K562 (cell line): ENCODE data around the gene N4BP2. TPM values are rescaled to one million over a fixed set of nuclear protein-coding genes. Genes with fewer than 3 reads are reported as not detected.
A peak's percentile ranks its signal among the peaks of the same experiment; 100 is the strongest.

ENCODE experiments used
- ATAC-seq: fragments of 200-7000 bp; cut with Tn5 transposase; 3 replicates; pipeline ENCODE4 v1.9.1; 2020; ENCODE audit warnings: moderate library complexity
- Bru-seq: library from RNA; stranded (reverse); fragments of 400-500 nt; gene quantifications from one replicate; lab custom pipeline; 2021; lab: Mats Ljungman, UMichigan
- BruChase-seq, 2 experiments: library from RNA; stranded (reverse); fragments of 400-500 nt; gene quantifications; one replicate each; lab custom pipeline; 2021; lab: Mats Ljungman, UMichigan
- BruUV-seq: library from RNA; stranded (reverse); fragments of 400-500 nt; replicated peaks from 2 replicates; lab custom pipeline; 2021; lab: Mats Ljungman, UMichigan
- CTCF ChIA-PET: fragments of 300-600 bp; formaldehyde crosslinking; extraction: SDS; loops from one replicate; lab custom pipeline; 2021; ENCODE audit warnings: low intra/inter-chr PET ratio; lab: Yijun Ruan, JAX
- POLR2A ChIA-PET: fragments of 300-600, 350-650 bp; sonication (Branson Sonifier 250); formaldehyde crosslinking; extraction: SDS; loops from one replicate; lab custom pipeline; 2021; ENCODE audit warnings: antibody characterized with exemption, inconsistent platforms; lab: Yijun Ruan, JAX
- DNase-seq, 4 experiments: peaks; one replicate each; pipeline versions ENCODE4 v3.0.0 to v3.0.0-alpha.2; 2011 to 2018; ENCODE audit warnings: low spot score in 3 of 4, mixed read lengths in 3 of 4; ENCODE audit errors: extremely low read depth in 1 of 4
- FAIRE-seq: peaks from 2 replicates; lab custom pipeline; 2011; peaks lifted over from hg19 to GRCh38; lab: Jason Lieb, UNC
- H2AFZ ChIP-seq: 2 replicates; pipeline ENCODE4 v1.6.0; 2011; ENCODE audit warnings: low read depth, low read length, control low read depth, inconsistent platforms
- H3K27ac ChIP-seq: fragments of 200-600 bp; 3 replicates; pipeline ENCODE4 v1.8.0; 2011; ENCODE audit warnings: low read depth, mild to moderate bottlenecking, control low read depth, inconsistent platforms, low read length, moderate library complexity, mixed read lengths; ENCODE audit errors: extremely low read depth
- H3K27me3 ChIP-seq, 2 experiments: fragments of 300-600 bp in 1 of 2; 2 replicates in 1 of 2; 3 replicates in 1 of 2; pipeline versions ENCODE4 v1.6.0 to v1.8.0; 2011; ENCODE audit warnings: inconsistent platforms in 2 of 2, low read length in 2 of 2, mild to moderate bottlenecking in 1 of 2, mixed read lengths in 1 of 2, moderate library complexity in 1 of 2; ENCODE audit not compliant: control insufficient read depth in 2 of 2, insufficient read depth in 2 of 2
- H3K36me3 ChIP-seq: fragments of 300-600 bp; 3 replicates; pipeline ENCODE4 v1.8.0; 2011; ENCODE audit warnings: mild to moderate bottlenecking, low read length, inconsistent platforms; ENCODE audit not compliant: control insufficient read depth, insufficient read depth
- H3K4me1 ChIP-seq, 2 experiments: fragments of 200-600 bp in 1 of 2; replicated peaks in 1 of 2; 2 replicates in 1 of 2; 3 replicates in 1 of 2; pipeline versions ENCODE4 v1.5.1 to v1.8.0; 2011; ENCODE audit warnings: inconsistent platforms in 2 of 2, low read length in 2 of 2, mild to moderate bottlenecking in 1 of 2, mixed read lengths in 1 of 2, moderate library complexity in 1 of 2; ENCODE audit not compliant: control insufficient read depth in 2 of 2, insufficient read depth in 2 of 2
- H3K4me2 ChIP-seq: 2 replicates; pipeline ENCODE4 v1.6.1; 2011; ENCODE audit warnings: low read length, control low read depth, inconsistent platforms, mixed read lengths; ENCODE audit not compliant: insufficient read depth
- H3K4me3 ChIP-seq: fragments of 200-600 bp; sonication (generic), shearing (Covaris generic); 2 replicates; pipeline ENCODE4 v1.5.1; 2016; ENCODE audit warnings: control low read depth, inconsistent platforms
- H3K79me2 ChIP-seq: fragments of 200-600 bp; 3 replicates; pipeline ENCODE4 v1.8.0; 2011; ENCODE audit warnings: low read length, inconsistent platforms; ENCODE audit not compliant: control insufficient read depth, insufficient read depth
- H3K9ac ChIP-seq, 2 experiments: 2 replicates each; pipeline versions ENCODE4 v1.6.0 to v1.6.1; 2011; ENCODE audit warnings: low read depth in 2 of 2, low read length in 2 of 2, control low read depth in 1 of 2, inconsistent platforms in 1 of 2, mild to moderate bottlenecking in 1 of 2, mixed read lengths in 1 of 2; ENCODE audit not compliant: insufficient read depth in 1 of 2
- H3K9me1 ChIP-seq: one replicate; pipeline ENCODE4 v1.6.0; 2011; ENCODE audit warnings: inconsistent platforms, mild to moderate bottlenecking, low read length, moderate library complexity; ENCODE audit not compliant: control insufficient read depth, insufficient read depth
- H3K9me3 ChIP-seq: replicated peaks from 2 replicates; pipeline ENCODE4 v1.5.1; 2011; ENCODE audit warnings: low read depth, low read length, inconsistent platforms; ENCODE audit not compliant: control insufficient read depth, insufficient read depth
- H4K20me1 ChIP-seq: replicated peaks from 2 replicates; pipeline ENCODE4 v1.6.1; 2011; ENCODE audit warnings: low read length, inconsistent platforms, mixed read lengths; ENCODE audit not compliant: control insufficient read depth, insufficient read depth
- C11orf30 ChIP-seq: fragments of 450-650 bp; IDR thresholded peaks from 2 replicates; pipeline ENCODE4 v1.6.1; 2016; ENCODE audit warnings: low read depth, mild to moderate bottlenecking
- CCNT2 ChIP-seq: IDR thresholded peaks from 2 replicates; pipeline ENCODE4 v1.6.1; 2011; ENCODE audit warnings: borderline replicate concordance, low read depth, mild to moderate bottlenecking, moderate library complexity, mixed read lengths, low read length; ENCODE audit not compliant: insufficient read length; ENCODE audit errors: extremely low read depth
- CREM ChIP-seq: IDR thresholded peaks from 2 replicates; pipeline ENCODE4 v1.6.1; 2014; ENCODE audit warnings: antibody characterized with exemption, low read depth
- GATAD2B ChIP-seq: fragments of 450-650 bp; IDR thresholded peaks from 2 replicates; pipeline ENCODE4 v1.6.1; 2017; ENCODE audit warnings: mild to moderate bottlenecking, borderline replicate concordance
- KLF13 ChIP-seq: fragments of 450-650 bp; IDR thresholded peaks from 2 replicates; pipeline ENCODE4 v1.6.1; 2016; ENCODE audit warnings: missing genetic modification characterization, low read depth, mild to moderate bottlenecking, missing compliant biosample characterization, moderate library complexity, borderline replicate concordance
- LARP7 ChIP-seq: fragments of 450-650 bp; IDR thresholded peaks from 2 replicates; pipeline ENCODE4 v1.6.1; 2016
- NFXL1 ChIP-seq: fragments of 450-650 bp; formaldehyde crosslinking; IDR thresholded peaks from 2 replicates; pipeline ENCODE4 v1.4.0; 2021; ENCODE audit warnings: mild to moderate bottlenecking
- NR2F6 ChIP-seq: fragments of 450-650 bp; formaldehyde crosslinking; IDR thresholded peaks from 2 replicates; pipeline ENCODE4 v1.4.0; 2020; ENCODE audit warnings: mild to moderate bottlenecking
- POU5F1 ChIP-seq: fragments of 150-350 bp; IDR thresholded peaks from 2 replicates; pipeline ENCODE4 v1.6.1; 2014; ENCODE audit warnings: borderline replicate concordance, low read length, low read depth, mild to moderate bottlenecking; ENCODE audit not compliant: partially characterized antibody
- SIN3A ChIP-seq, 2 experiments: fragments of 150-350 bp in 1 of 2; IDR thresholded peaks; 2 replicates each; pipeline ENCODE4 v1.6.1; 2011 to 2016; ENCODE audit warnings: borderline replicate concordance in 2 of 2, low read depth in 2 of 2, low read length in 2 of 2, mild to moderate bottlenecking in 2 of 2, moderate library complexity in 2 of 2; ENCODE audit not compliant: control insufficient read depth in 1 of 2
- TCF7 ChIP-seq: sonication (generic); IDR thresholded peaks from 2 replicates; pipeline ENCODE4 v1.6.1; 2016; ENCODE audit warnings: antibody characterized with exemption, borderline replicate concordance
- ZNF175 ChIP-seq: fragments of 200-800 bp; sonication (Bioruptor generic); IDR thresholded peaks from 2 replicates; pipeline ENCODE4 v1.6.1; 2016; ENCODE audit warnings: low read depth, mild to moderate bottlenecking, missing genetic modification characterization, missing compliant biosample characterization
- ZNF740 ChIP-seq, 3 experiments: fragments of 200-800 bp in 1 of 3; sonication (Bioruptor generic) in 1 of 3; sonication (generic) in 1 of 3; formaldehyde crosslinking in 1 of 3; IDR thresholded peaks; 2 replicates each; pipeline versions ENCODE4 v1.6.1 to v1.8.0; 2016 to 2022; ENCODE audit warnings: mild to moderate bottlenecking in 2 of 3, missing compliant biosample characterization in 2 of 3, missing genetic modification characterization in 2 of 3, missing genetic modification reagents in 1 of 3
- WGBS: fragments of 100-300 bp; shearing (Covaris generic); methylation state at CpG from one replicate; pipeline ENCODE4 v1.1.6; 2016; ENCODE audit warnings: low coverage, mixed read lengths; ENCODE audit not compliant: insufficient coverage; ENCODE audit errors: missing lambda C conversion rate; 5-methylcytosine and 5-hydroxymethylcytosine counted together
- in situ Hi-C: fragments of 300-500 bp; cut with MboI; formaldehyde crosslinking; loops from 4 replicates; pipeline ENCODE4 v1.15.0; 2018; ENCODE audit warnings: inconsistent platforms, mixed read lengths
- intact Hi-C: fragments of 100-400 bp; cut with micrococcal nuclease; formaldehyde crosslinking; loops from 2 replicates; pipeline ENCODE4 v1.14.2; 2022
- long read RNA-seq, 3 experiments: library from polyadenylated mRNA in 2 of 3; library from RNA in 1 of 3; unstranded in 2 of 3; stranded (forward) in 1 of 3; transcript quantifications; one replicate each; pipeline ENCODE4 v2.0.0, GENCODE V29; 2019 to 2022
- polyA minus RNA-seq, 3 experiments: library from RNA; depleted of rRNA, polyadenylated mRNA; stranded (reverse); fragments of >200 nt; gene quantifications; 2 replicates each; pipeline ENCODE4 v1.2.3, GENCODE V29; 2011
- polyA plus RNA-seq, 8 experiments: library from polyadenylated mRNA; depleted of rRNA in 4 of 8; stranded (reverse) in 5 of 8; unstranded in 3 of 8; fragments of >200 nt; fragmentation: Nextera tagmentation in 2 of 8; fragmentation: Illumina TruSeq in 1 of 8; extraction: Ambion mirVana in 2 of 8; extraction: Trizol in 1 of 8; gene quantifications; 2 replicates each; pipeline versions ENCODE4 v1.2.1 to v1.2.3, GENCODE V29; 2011 to 2014; ENCODE audit warnings: inconsistent platforms in 1 of 8, missing spikeins in 1 of 8
- total RNA-seq, 7 experiments: library from RNA; depleted of rRNA in 6 of 7; stranded (reverse); fragments of >200 nt in 6 of 7; fragmentation: Illumina TruSeq in 2 of 7; extraction: Trizol in 2 of 7; gene quantifications; 2 replicates each; pipeline versions ENCODE4 v1.2.1 to v1.2.3, GENCODE V29; 2011 to 2021; ENCODE audit warnings: low replicate concordance in 1 of 7

The N4BP2 gene
- 5.2 and 25.3 TPM in 2 replicates for total RNA-seq (2011; cell fraction: chromatin; rRNA removed; ENCODE audit: low replicate concordance)
- 2.7 and 4.3 TPM in 2 replicates for total RNA-seq (2011; cell fraction: nucleolus; rRNA removed)
- 5.8 and 7.4 TPM in 2 replicates for total RNA-seq (2011; cell fraction: nucleoplasm; rRNA removed)
- 5.9 and 7.7 TPM in 2 replicates for total RNA-seq (2014; rRNA removed)
- 12.6 and 14.9 TPM in 2 replicates for total RNA-seq (2014; rRNA removed; fragmentation: Illumina TruSeq; extraction: Trizol)
- total RNA-seq (2015; rRNA removed; fragmentation: Illumina TruSeq; extraction: Trizol): 11.2 and 12.6 TPM in 2 replicates
- total RNA-seq (2021): 7.6 and 8.7 TPM in 2 replicates
- 6.0 and 8.8 TPM in 2 replicates for polyA plus RNA-seq (2011; rRNA removed)
- polyA plus RNA-seq (2011; cell fraction: cytosol; rRNA removed): 1.1 and 2.3 TPM in 2 replicates
- polyA plus RNA-seq (2011; cell fraction: nucleus; rRNA removed): 2.0 and 2.2 TPM in 2 replicates
- polyA plus RNA-seq (2012): 4.8 and 8.2 TPM in 2 replicates
- 7.3 and 7.6 TPM in 2 replicates for polyA plus RNA-seq (2014; fragmentation: Illumina TruSeq; extraction: Trizol)
- polyA plus RNA-seq (2014; fragmentation: Nextera tagmentation; extraction: Ambion mirVana): 1 to 10 TPM; 2.7 to 3.3 TPM
- 4.0 and 4.4 TPM in 2 replicates for polyA plus RNA-seq (2014; rRNA removed)
- polyA minus RNA-seq (2011; rRNA and poly(A)+ RNA removed): 22.4 and 23.4 TPM in 2 replicates
- polyA minus RNA-seq (2011; cell fraction: cytosol; rRNA and poly(A)+ RNA removed): 9.2 and 10.0 TPM in 2 replicates
- 5.4 and 12.2 TPM in 2 replicates for polyA minus RNA-seq (2011; cell fraction: nucleus; rRNA and poly(A)+ RNA removed)
- percentile 65 among the genes with signal in this experiment for Bru-seq, nascent RNA
- percentile 76 among the genes with signal in this experiment for BruChase-seq, experiment 1, labeled RNA remaining after a 2-hour chase
- BruChase-seq, experiment 2, labeled RNA remaining after a 6-hour chase: percentile 75 among the genes with signal in this experiment
- long read RNA-seq, experiment 1, full-length matches to known transcripts: 1 of 16 reads
- long read RNA-seq, experiment 1, partial matches to known transcripts: 4 of 16 reads
- long read RNA-seq, experiment 1, other reads (novel, unspliced or antisense): 11 of 16 reads
- long read RNA-seq, experiment 2, partial matches to known transcripts: 0 of 6 reads
- long read RNA-seq, experiment 2, other reads (novel, unspliced or antisense): 6 of 6 reads
- long read RNA-seq, experiment 3, partial matches to known transcripts: 3 of 6 reads
- long read RNA-seq, experiment 3, other reads (novel, unspliced or antisense): 3 of 6 reads

GRCh38 chr4:40056716-40057585, at the start of gene N4BP2:
Gene N4BP2 (plus strand): TSS chr4:40056850. CDS start chr4:40097341, 40,491 bp downstream.
- FAIRE-seq: no peak
- no TSS peak for BruUV-seq
- intact Hi-C loops (loop anchor here (2.0 to 10.0 kb wide), 6 partner anchors 65 to 458 kb away; no protein-coding TSS in a partner anchor), in situ Hi-C loops (no loop called here)
- no peaks in the 10 kb centered on the region for H3K9me3 ChIP-seq
- peak within 1 kb of the TSS; percentile 84 for H3K4me2 ChIP-seq
- H3K27me3 ChIP-seq: no peaks in the 10 kb centered on the region
- H3K9me1 ChIP-seq: no peaks in the 10 kb centered on the region
- peaks cover 12 to 28% of the 10 kb centered on the region in 2 experiments for H3K4me1 ChIP-seq
- no peaks in the 10 kb centered on the region for H3K36me3 ChIP-seq
- peaks cover 3% of the 10 kb centered on the region; the same call in 1 of the 2 replicates for H4K20me1 ChIP-seq
- peaks cover 33% of the 10 kb centered on the region for H3K79me2 ChIP-seq
- ATAC-seq: peak; percentile 85
- peak; percentile 85 to 90 (median 88) for DNase-seq
- POLR2A ChIA-PET: interaction anchor here (0.6 to 2.0 kb wide), 21 partner anchors 10 to 662 kb away, joined by 3 to 7 read pairs (median 4); no protein-coding TSS in a partner anchor
- peak within 1 kb of the TSS; percentile 96 to 98 for H3K9ac ChIP-seq
- 1% methylated on average over 65 of the region's 99 CpGs for WGBS
- peak within 1 kb of the TSS; percentile 83 for H2AFZ ChIP-seq
- H3K27ac ChIP-seq: peak within 1 kb of the TSS; percentile 98
- H3K4me3 ChIP-seq: peak within 1 kb of the TSS; percentile 63
- CTCF ChIA-PET: interaction anchor here (0.9 to 1.8 kb wide), 4 partner anchors 78 to 269 kb away, joined by 3 to 9 read pairs (median 5); no protein-coding TSS in a partner anchor
- TF ChIP-seq TCF7 (peak; percentile 66; the same call in 1 of the 2 replicates), NFXL1 (CRISPR knock-in tag) (no peak), CREM (peak; percentile 61), POU5F1 (no peak), CCNT2 (peak; percentile 79), ZNF175 (CRISPR knock-in tag) (peak; percentile 39; the same call in 1 of the 2 replicates), GATAD2B (peak; percentile 84), NR2F6 (CRISPR knock-in tag) (no peak), KLF13 (tag) (peak; percentile 84; the same call in 1 of the 2 replicates), LARP7 (peak; percentile 52; the same call in 1 of the 2 replicates), ZNF740 (CRISPR knock-in tag; IDR thresholded peaks at IDR 0.05) (peak; percentile 83), ZNF740 (tag; IDR thresholded peaks at IDR 0.05) (no peak; a peak in 1 of 4 replicates), C11orf30 (no peak), SIN3A (IDR thresholded peaks at IDR 0.05; ENCODE audit: borderline replicate concordance in 2 of 2, control insufficient read depth in 1 of 2, low read depth in 2 of 2, low read length in 2 of 2) (peak; percentile 40 to 59; a peak in 2 of 4 replicates)
